Head of caudate nucleus (tissue), 42 donors: Measurements from ENCODE around the gene ZNF830.
"Not testable (repeated sequence)": the region's sequence is repeated elsewhere in the genome, so short reads cannot be mapped to it uniquely, and the experiment has no call there.

Experiments used
- DNase-seq, 42 donors: peaks; one replicate each; pipeline versions ENCODE4 v3.0.0 to v3.0.0-alpha.2; 2020 to 2021; ENCODE audit warnings: mixed read lengths in 7 of 42
- intact Hi-C: fragments of 100-400 bp; cut with DNase I; formaldehyde crosslinking; loops from one replicate; pipeline ENCODE4 v1.15.0; 2022

ZNF830 gene

GRCh38 chr17:34961093-34961911 lies at the start of gene ZNF830, which contains the start of gene CCT6B:
Gene ZNF830, plus strand, starts transcription at chr17:34961540. Its CDS starts 27 bp downstream, at chr17:34961567.
Gene CCT6B, minus strand, starts transcription at chr17:34961460. Its CDS starts 67 bp downstream, at chr17:34961393.
- intact Hi-C loops, result loop anchor here (2.0 kb wide), 1 partner anchor 19 kb away; the partner anchor contains the start of gene LIG3
- DNase-seq, result peak; percentile 82 to 98 (median 92)

GRCh38 chr17:34913001-34913400 lies 48.3 kb upstream of the ZNF830 start:
- DNase-seq, result no peak
- intact Hi-C loops, result no loop called here

- no peak for DNase-seq
- intact Hi-C loops, result no loop called here
These were observed 45.2 kb upstream of the ZNF830 start for GRCh38 chr17:34916120-34916519.

- intact Hi-C loops, result no loop called here
- DNase-seq, result no peak
These were observed 44.0 kb upstream of the ZNF830 start for GRCh38 chr17:34917381-34917780.

GRCh38 chr17:34920676-34921075 lies 40.7 kb upstream of the ZNF830 start:
- intact Hi-C loops, result no loop called here
- DNase-seq, result no peak

- no peak for DNase-seq
- intact Hi-C loops, result no loop called here
These were observed 34.7 kb upstream of the ZNF830 start for GRCh38 chr17:34926661-34927060.

- intact Hi-C loops, result no loop called here
- DNase-seq, result no peak
These were observed 31.1 kb upstream of the ZNF830 start for GRCh38 chr17:34930283-34930682.

- DNase-seq, intact Hi-C loops: not testable (repeated sequence)
These were observed 10.6 kb upstream of the ZNF830 start for GRCh38 chr17:34950780-34951179.

- no peak for DNase-seq
- intact Hi-C loops, result no loop called here
These were observed 2.9 kb upstream of the ZNF830 start for GRCh38 chr17:34958438-34958837.

GRCh38 chr17:34974179-34974578 lies 12.8 kb downstream of the ZNF830 start:
- DNase-seq, result no peak
- intact Hi-C loops, result no loop called here

- intact Hi-C loops, result no loop called here
- no peak for DNase-seq
These were observed 13.8 kb downstream of the ZNF830 start for GRCh38 chr17:34974794-34975785.

- no peak for DNase-seq
- intact Hi-C loops, result no loop called here
These were observed 17.8 kb downstream of the ZNF830 start for GRCh38 chr17:34979153-34979552.

- DNase-seq, result peak in 2 of 42 donors; percentile 11 to 41
- intact Hi-C loops, result loop anchor here (2.0 to 5.0 kb wide), 2 partner anchors 19 to 108 kb away; partner anchors contain the start of genes CCT6B and ZNF830
These were observed 18.5 kb downstream of the ZNF830 start for GRCh38 chr17:34979650-34980352.

- DNase-seq, result peak; percentile 85 to 97 (median 93)
- intact Hi-C loops, result loop anchor here (2.0 to 5.0 kb wide), 2 partner anchors 20 to 107 kb away; partner anchors contain the start of genes CCT6B and ZNF830
These were observed 19.0 kb downstream of the ZNF830 start, which contains the start of gene LIG3 for GRCh38 chr17:34980353-34980680. Gene LIG3, plus strand, starts transcription at chr17:34980512. Its CDS starts 2,494 bp downstream, at chr17:34983006.

- peak; percentile 26 to 91 (median 80) for DNase-seq
- intact Hi-C loops, result loop anchor here (1.0 to 5.0 kb wide), 3 partner anchors 12 to 106 kb away; partner anchors contain the start of genes CCT6B and ZNF830
These were observed 19.6 kb downstream of the ZNF830 start for GRCh38 chr17:34980681-34981537.

GRCh38 chr17:34981538-34982241 lies 20.4 kb downstream of the ZNF830 start:
- no peak for DNase-seq
- intact Hi-C loops, result loop anchor here (1.0 to 5.0 kb wide), 3 partner anchors 12 to 106 kb away; partner anchors contain the start of genes CCT6B and ZNF830

- no peak for DNase-seq
- intact Hi-C loops, result no loop called here
These were observed 25.9 kb downstream of the ZNF830 start for GRCh38 chr17:34987232-34987631.
